GM21576 (cell line): ENCODE results near the gene NDUFA5.

Source experiments
- ATAC-seq: cut with Tn5 transposase; IDR thresholded peaks from one replicate; pipeline ENCODE4 v1.9.1; 2021; ENCODE audit warnings: mild to moderate bottlenecking, moderate library complexity; ENCODE audit not compliant: unreplicated experiment

Gene NDUFA5

DNA sequence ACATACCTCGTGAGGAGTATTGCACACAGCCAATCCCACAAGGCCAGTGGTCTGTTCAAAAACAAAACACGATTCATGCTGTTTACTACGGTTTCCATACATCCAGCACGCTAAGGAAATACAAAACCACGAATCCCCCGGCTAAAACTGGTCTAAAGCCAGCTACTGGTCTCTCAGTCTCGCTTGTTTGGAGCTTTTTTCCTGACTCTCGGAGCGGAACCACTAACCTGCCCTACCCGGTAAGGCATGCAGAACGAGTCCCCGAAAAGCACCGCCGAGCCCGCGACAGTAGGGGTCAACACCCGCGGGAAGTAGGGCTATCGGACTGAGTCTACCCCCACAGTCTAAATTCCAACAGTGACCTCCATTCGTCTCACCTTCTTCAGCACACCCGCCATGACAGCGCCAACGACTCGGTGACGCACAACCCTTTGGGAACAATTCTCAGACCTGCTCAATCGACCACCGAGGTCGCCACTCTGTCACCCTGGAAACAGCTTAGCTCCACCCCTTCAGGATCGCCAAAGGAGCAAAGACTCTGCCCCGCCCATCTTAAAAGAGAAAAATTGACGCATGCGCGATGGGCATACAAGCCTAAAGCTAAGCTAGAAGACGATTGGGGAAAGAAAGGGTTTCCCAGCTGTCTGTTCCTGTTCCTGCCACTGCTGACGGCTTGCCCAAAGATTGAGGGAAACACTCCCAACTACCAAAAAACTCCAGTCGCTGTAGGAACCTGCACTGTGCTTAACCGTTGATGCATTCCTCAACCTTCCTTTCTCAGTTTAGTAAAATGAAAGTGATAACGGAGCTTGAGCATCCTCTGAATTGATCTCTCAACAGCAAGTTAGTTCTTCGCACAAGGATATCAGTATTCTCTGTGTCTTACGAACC is at the start of gene NDUFA5:
Gene NDUFA5, minus strand, starts transcription at position 421 of the 891 bp plus-strand sequence. Its CDS starts 23 bp downstream, at position 398.
- peak; percentile 99 for ATAC-seq

DNA sequence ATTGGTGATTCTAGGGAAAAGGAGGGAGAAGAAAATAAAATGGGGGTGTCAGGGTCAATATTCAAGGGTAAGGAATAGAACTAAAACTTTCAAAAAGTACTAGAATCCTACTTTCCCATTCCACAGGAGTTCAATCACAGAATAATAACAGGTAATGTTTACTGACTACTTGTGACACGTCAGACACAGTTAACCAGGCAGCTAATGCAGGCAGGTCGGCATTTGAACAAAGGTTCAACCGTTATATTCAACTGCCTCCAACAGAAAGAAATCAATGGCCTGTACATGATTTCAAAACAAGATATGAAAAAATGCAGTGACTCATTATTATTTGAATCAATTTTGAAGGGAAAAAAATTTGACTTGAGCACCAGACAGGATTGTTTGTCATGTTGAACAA is 47.1 kb upstream of the NDUFA5 start:
- no peak for ATAC-seq

DNA sequence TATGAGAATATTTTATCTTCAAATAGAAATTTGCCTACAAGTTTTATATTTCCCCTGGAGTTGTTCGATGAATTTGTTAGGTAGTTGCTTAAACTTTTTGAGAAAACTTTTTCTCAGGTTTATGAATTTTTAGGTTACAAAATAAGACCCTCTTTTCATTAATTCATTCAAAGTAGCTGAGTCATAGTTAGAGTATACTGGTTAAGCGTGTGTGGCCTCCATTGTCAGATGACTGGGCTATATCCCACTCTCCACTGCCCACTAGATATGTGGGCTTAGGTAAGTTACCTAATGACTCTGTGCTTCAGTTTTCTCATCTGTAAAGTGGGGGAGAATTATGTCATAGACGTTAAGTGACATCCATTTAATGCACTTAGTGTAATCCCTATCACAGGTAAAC is 45.0 kb upstream of the NDUFA5 start:
- no peak for ATAC-seq

DNA sequence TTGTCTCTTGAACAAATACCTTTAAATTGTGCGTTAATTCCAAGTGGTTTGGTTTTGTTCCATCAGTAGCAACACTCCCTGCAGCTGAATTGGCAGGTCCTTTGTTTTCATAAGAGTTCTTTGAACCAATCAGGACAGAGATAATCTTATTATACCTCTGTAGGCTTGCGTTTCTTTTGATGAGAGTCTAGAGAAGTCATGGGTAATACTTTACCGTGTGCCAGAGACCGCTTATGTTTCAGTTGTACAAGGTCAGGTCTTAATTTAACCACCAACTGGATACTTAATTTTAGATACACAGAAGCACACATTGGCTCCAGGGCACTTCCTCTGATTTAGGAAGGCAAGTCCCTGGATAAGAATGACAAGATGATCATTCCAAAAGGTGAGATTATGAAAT is 43.9 kb upstream of the NDUFA5 start, which contains the start of gene ASB15:
Gene ASB15, plus strand, starts transcription at position 292 of the 400 bp plus-strand sequence. CDS start 12,682 bp downstream, outside the sequence.
- ATAC-seq = no peak

DNA sequence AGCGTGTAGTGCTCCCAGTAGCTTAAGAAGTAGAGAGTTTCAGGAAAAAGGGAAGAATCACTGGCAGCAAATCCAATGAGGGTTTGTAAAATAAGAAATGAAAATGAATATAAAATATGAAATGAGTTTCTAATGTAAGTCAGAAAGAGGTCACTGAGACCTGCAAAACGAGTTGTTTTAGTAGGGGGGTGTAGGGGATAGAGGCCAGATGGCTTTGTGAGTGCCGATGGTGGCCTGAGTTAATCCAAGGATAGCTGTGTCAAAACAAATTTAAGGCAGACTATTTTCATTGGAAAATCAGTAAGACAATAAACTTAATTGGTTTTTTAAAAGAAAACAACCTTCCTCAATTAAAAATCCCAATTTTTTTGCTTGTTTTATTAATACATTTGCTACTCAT is 43.3 kb upstream of the NDUFA5 start:
- ATAC-seq = no peak

DNA sequence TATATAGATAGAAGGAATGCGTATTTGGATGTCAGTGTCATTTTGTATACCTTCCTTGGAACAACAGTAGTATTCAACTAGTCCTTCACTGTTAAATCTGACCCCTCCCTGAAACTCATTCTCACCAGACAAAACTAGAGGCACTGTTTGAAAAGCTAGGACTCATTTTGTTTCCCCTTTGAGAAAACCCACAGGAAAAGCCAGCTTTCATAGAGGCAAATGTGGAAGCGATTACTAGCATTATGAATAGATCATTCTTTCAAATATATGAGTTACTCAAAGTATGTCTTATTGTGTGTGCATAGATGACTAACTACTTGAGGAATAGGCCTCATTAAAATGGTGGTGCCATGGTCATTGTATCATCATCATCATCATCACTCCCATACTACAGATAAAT is 42.1 kb upstream of the NDUFA5 start:
- ATAC-seq = no peak

DNA sequence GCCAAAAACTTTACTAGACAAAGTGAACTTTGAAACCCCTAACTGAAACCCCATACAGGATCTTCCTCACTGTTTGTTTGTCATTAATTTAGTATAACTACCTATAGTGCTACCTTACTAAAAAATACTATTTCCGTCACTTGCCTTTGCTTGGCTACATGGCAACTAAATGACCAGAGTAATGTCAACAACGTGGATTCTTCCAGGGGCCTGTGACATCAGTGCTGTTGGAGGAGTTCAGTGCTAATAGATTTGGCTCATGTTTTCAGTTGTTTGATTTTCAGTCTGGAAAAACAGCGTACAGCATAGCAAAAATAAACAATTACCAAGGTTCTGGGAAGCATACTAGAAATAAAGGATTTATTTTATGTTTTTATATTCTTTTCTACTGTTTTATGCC is 41.0 kb upstream of the NDUFA5 start:
- no peak for ATAC-seq

DNA sequence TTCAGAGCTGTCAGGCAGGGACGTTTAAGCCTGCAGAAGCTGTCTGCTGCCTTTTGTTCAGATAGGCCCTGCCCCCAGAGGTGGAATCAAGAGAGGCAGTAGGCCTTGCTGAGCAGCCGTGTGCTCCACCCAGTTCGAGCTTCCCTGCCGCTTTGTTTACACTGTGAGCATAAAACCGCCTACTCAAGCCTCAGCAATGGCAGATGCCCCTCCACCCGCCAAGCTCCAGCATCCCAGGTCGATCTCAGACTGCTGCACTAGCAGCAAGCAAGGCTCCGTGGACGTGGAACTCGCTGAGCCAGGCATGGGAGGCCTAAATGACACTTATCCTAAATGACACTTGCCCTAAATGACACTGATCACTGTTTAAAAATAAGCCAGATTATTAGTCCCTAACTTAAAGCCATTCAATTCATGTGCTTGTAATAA is 37.2 kb upstream of the NDUFA5 start:
- no peak for ATAC-seq

DNA sequence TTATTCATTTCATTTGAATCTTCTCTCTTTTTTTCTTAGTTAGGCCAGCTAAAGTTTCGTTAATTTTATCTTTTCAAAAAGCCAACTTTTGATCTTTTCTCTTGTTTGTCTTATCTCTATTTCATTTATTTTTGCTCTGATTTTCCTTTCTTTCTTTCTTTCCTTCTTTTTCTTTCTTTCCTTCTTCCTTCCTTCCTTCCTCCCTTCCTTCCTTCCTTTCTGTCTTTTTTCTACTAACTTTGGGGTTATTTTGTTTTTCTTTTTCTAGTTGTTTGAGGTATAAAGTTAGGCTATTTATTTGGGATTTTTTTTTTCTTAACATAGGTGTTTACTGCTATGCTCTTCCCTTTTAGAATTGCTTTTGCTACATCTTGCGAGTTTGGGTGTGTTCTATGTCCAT is 30.8 kb upstream of the NDUFA5 start:
- no peak for ATAC-seq

DNA sequence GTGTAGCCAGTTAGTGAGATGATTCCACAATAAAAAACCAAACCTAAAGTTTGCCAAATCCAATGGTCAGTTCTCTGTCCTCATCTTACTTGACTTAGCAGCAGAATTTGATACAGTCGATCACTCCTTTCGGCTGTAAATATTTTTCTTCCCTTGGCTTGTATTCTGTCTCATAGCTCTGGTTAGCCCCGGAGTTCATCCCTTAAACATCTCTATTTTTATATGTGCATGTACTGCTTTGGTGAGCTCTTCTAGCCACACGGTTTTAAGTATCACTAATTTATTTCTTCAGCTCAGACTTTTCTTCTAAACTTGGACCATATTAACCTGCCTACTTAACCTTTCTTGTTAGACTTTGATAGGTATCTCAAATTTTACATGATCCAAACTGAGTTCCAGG is 26.2 kb upstream of the NDUFA5 start:
- ATAC-seq = no peak

DNA sequence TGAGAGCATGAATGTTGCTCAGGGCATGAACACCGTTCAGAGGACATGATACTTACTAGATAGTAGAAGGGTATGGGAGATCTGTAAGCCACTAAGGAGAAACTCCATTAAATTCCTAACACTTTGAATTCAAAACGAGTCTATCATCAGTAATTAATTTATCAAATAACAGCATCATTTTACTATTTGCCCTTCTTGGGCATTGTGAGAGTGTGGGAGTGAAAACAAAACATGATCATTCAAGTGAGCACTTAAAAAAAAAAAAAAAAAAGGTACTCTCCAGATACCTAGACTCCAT is 23.5 kb upstream of the NDUFA5 start:
- ATAC-seq = no peak

DNA sequence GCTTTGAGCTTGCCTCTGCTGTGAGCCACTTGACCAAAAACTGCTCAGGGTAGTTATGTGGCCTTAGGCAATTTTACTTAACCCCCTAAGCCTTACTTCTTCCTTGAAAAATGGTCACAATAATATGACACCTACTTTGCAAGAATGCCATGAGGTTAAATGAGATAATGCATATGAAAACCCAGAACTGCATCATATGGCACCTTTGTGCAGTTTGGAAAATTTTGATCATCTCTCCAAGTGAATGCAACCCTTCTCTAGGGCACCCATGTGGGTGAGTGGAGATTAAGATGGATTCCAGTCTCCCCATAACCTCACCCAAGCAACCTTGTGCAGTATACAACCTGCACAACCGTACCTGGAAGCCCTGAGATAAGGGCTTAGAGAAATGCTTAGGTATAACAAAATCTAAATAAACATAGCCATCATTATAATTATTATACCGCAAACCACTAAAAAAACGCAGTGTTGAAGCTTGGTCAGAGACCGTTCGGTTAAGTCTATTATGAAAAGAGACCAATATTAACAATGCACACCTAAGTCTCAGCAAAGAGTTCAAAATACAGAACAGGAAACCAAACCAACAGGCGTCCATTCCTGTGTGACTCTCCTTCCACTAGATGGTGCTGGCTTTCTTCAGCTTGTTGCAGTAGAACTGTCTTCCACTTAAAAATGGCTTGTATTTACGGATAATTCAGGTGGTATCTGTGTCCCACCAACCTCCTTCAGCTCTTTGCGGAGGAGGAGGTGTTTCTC is 23.0 kb upstream of the NDUFA5 start:
- peak; percentile 81 for ATAC-seq

DNA sequence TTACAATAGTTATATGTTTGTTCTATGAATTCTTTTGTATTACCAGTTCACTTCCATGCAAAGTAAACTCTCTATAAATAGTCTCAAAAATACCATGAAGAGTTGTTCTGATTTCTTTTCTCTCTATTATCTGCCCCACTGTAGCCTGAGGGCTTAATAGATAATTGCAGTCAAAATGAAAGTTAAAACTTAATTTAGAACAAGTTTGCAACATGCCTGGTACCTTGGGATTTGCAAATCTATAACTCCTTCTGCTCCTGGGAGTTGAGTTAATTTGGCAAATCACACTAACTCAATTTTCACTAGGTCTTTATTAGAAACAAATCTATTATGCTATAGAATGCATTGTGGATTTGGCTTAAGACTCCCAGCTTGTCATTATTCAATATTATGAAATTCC is 21.8 kb upstream of the NDUFA5 start:
- no peak for ATAC-seq

DNA sequence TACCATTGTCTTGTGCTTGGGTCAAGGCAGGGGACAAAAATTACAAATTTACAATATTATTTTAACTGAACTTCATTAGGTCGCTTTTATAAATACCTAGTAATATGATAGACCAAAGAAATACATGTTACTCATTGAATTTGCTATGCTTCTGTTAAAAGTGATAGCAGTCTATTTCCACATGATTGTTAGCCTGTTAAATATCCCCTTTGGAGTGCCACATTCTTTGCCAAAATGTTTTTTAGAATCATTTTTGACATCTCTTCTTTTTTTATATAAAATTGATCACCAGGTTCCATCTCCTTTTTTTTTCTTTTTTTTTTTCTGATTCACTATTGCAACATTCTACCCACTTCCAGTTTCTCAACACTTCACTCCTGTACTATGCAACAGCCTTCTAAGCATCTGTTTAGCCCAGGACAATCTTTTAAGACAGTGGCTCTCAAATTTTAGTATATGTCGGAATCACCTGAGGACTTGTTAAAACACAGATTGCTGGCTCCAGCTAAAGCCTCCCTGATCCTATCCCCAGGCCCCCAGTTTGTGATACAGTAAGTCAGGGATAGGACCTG is 16.4 kb upstream of the NDUFA5 start:
- no peak for ATAC-seq

DNA sequence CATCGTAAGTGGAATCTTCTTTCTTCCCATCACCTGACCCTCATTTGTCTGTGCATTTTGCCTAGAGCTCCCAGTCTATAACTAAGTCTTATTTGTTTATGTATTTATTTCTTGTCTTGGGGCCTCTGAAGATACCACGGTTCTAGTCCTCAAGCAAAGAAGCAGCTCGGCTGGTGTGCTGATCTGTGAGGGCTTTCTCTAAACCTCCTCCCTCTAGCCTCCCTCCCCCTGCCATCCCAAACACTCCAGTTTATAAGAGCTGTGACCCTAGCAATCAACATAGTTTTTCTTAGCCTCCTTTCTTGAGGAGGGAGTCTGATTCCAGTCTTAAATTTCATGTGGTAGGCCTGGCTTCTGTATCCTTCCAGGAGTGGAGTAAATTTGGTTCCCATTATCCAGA is 15.7 kb upstream of the NDUFA5 start:
- no peak for ATAC-seq

DNA sequence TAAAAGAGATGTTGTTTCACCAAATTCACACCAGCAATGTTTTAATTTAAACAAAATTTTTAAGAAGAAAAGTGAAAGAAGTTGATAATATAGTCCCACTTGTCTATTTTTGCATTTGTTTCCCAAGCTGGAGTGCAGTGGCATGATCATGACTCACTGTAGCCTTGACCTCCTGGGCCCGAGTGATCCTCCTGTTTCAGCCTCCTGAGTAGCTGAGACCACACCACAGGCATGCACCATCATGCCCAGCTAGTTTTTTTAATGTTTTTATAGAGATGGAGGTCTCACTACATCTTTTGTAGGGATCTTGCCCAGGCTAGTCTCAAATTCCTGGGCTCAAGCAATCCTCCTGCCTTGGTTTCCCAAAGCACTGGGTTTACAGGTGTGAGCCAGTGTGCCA is 14.1 kb upstream of the NDUFA5 start:
- no peak for ATAC-seq

DNA sequence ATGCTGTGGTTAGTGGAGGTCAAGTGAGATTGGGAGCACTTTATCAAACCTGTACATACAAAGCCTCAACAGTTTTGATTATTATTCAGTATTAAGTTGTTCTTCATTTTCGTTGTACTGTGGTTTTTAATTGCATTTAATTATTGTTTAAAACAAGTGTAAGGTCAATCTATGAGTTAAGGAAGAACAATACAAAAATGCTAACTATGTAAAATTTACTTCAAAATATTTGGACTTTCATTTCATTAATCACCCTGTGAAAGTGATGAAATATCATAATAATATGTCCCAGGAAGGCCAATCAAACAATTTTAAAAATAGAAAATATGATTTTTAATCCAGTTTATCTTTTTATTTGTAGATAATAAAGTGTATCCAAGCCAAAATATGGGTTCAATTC is 13.6 kb upstream of the NDUFA5 start:
- ATAC-seq = no peak

DNA sequence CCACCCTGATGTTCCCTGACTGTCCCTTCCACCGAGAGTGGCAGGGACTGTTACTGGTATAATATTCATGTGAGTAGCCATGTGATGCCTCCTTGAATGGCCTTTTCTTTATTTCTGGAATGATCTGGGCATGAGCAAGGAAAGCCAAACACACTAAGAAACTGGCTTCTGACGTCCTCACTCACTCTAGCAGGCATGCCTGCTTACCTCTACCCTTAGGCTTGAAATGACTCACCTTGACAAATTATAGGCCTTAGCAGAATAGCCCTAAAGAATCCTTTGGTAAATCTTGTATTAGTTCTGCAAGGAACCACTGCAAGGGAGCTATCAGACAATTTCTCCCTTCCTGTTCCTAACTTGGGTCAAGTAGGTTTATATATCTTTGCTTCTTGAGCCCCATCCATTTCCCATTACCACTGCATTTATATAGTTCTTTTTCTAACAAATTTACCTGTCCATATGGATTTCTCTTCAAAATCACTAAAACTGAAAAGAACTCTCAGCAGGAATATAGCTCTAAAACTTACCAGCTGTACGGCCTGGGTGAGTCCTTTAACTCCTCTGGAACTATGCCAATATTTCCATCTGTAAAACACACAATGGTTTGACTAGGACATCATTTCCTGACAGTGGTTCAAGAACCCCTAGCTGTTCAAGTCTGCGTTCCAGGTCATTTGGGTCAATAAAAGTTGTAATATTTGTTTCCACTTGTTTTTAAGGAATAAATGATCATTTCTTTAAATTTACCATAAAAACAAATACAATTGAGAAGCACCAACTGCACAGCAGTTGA is 13.0 kb upstream of the NDUFA5 start:
- no peak for ATAC-seq

DNA sequence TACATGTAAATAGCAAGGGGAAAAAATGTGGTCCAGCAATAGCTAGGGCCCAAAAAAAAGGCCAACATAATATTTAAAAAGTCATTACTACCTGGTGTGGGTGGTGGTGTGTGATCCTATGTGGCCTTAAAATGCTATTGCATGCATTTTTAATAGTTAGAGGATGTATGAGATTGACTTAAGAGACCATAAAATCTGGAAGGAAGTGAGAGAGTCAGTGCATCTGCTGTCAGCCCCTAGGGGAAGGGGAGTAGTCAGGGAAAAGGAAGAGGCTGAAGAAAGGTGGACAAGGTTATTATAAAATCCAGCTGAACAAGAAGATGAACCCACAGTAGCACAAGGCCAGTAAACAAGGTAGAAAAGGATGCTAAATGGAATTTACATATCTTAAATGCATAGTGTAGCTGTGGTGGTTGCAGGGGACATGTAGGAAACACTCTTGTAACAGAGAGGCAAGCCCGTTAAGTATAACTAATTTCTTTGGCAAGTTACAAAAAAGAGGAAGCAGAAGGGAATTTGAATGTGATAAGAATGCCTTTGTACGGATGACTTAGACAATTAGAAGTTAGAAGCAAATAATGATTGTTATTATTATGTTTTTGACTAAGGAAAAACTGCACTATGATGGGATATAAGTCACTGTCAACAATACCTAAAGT is 11.9 kb upstream of the NDUFA5 start:
- no peak for ATAC-seq

DNA sequence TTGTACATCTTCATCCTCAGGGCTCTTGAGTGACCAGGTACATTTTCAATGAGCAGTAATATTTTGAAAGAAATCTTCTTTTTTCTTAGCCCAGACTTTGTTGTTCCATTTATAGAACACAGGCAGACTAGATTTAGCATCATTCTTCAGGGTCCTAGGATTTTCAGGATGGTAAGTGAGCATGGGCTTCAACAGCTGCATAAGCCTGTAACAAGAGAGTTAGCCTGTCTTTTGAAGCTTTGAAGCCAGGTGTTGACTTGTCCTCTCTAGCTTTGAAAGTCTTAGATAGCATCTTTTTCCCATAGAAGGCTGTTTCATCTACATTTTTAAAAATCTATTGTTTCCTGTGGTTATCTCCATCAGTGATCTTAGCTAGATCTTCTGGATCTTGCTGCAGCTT is 4.5 kb upstream of the NDUFA5 start:
- no peak for ATAC-seq
